IMR-90 (cell line): Measurements from ENCODE around the gene GRIA4. TPM values are rescaled to one million over a fixed set of nuclear protein-coding genes. Genes with fewer than 3 reads are reported as not detected.

Experiments used
- ATAC-seq: fragments of 200-7000 bp; cut with Tn5 transposase; 2 replicates; pipeline ENCODE4 v1.9.1; 2020; ENCODE audit warnings: low read depth, mild to moderate bottlenecking, moderate library complexity
- BruUV-seq: library from RNA; stranded (reverse); fragments of 400-500 nt; replicated peaks from 2 replicates; lab custom pipeline; 2021; lab: Mats Ljungman, UMichigan
- CTCF ChIA-PET: fragments of 300-600 bp; formaldehyde crosslinking; extraction: SDS; loops from one replicate; lab custom pipeline; 2021; ENCODE audit warnings: antibody characterized with exemption; lab: Yijun Ruan, JAX
- POLR2A ChIA-PET: fragments of 300-600 bp; sonication (Branson Sonifier 250); formaldehyde crosslinking; loops from one replicate; lab custom pipeline; 2022; ENCODE audit warnings: antibody characterized with exemption; ENCODE audit not compliant: unreplicated experiment; lab: Charles Lee
- DNase-seq: peaks from one replicate; pipeline ENCODE4 v3.0.0; 2013
- H2AFZ ChIP-seq: replicated peaks from 2 replicates; pipeline ENCODE3; 2013; ENCODE audit warnings: low read length, mild to moderate bottlenecking; ENCODE audit not compliant: poor library complexity
- H2AK5ac ChIP-seq: 2 replicates; pipeline ENCODE4 v1.6.1; 2013; ENCODE audit warnings: low read depth, low read length, inconsistent platforms
- H2AK9ac ChIP-seq: replicated peaks from 2 replicates; pipeline ENCODE3; 2013; ENCODE audit warnings: mild to moderate bottlenecking, low read depth, low read length, moderate library complexity; ENCODE audit not compliant: poor library complexity
- H2BK120ac ChIP-seq: 2 replicates; pipeline ENCODE4 v1.6.1; 2013; ENCODE audit warnings: low read depth, low read length, inconsistent platforms
- H2BK15ac ChIP-seq: 3 replicates; pipeline ENCODE4 v1.6.1; 2013; ENCODE audit warnings: low read depth, low read length, inconsistent platforms
- H2BK20ac ChIP-seq: 2 replicates; pipeline ENCODE4 v1.6.1; 2013; ENCODE audit warnings: low read depth, mild to moderate bottlenecking, inconsistent platforms, low read length, moderate library complexity
- H2BK5ac ChIP-seq: 2 replicates; pipeline ENCODE4 v1.6.1; 2013; ENCODE audit warnings: mild to moderate bottlenecking, low read depth, low read length, inconsistent platforms; ENCODE audit not compliant: poor library complexity, severe bottlenecking
- H3K14ac ChIP-seq: replicated peaks from 2 replicates; pipeline ENCODE4 v1.6.1; 2013; ENCODE audit warnings: low read depth, low read length, inconsistent platforms
- H3K18ac ChIP-seq: 2 replicates; pipeline ENCODE4 v1.6.1; 2013; ENCODE audit warnings: low read depth, low read length, control low read depth
- H3K23ac ChIP-seq: 2 replicates; pipeline ENCODE4 v1.6.1; 2013; ENCODE audit warnings: low read depth, low read length, inconsistent platforms
- H3K27ac ChIP-seq: 2 replicates; pipeline ENCODE4 v1.5.1; 2013; ENCODE audit warnings: mild to moderate bottlenecking, control low read depth, low read length; ENCODE audit not compliant: insufficient read depth
- H3K27me3 ChIP-seq: 2 replicates; pipeline ENCODE4 v1.6.1; 2013; ENCODE audit warnings: low read length; ENCODE audit not compliant: control insufficient read depth, insufficient read depth
- H3K36me3 ChIP-seq: 2 replicates; pipeline ENCODE4 v1.6.1; 2013; ENCODE audit warnings: low read length, mixed read lengths; ENCODE audit not compliant: control insufficient read depth, insufficient read depth
- H3K4ac ChIP-seq: 2 replicates; pipeline ENCODE4 v1.6.1; 2013; ENCODE audit warnings: low read depth, low read length, inconsistent platforms
- H3K4me1 ChIP-seq: 2 replicates; pipeline ENCODE4 v1.6.1; 2013; ENCODE audit warnings: low read length, mixed read lengths; ENCODE audit not compliant: control insufficient read depth, insufficient read depth
- H3K4me2 ChIP-seq: 2 replicates; pipeline ENCODE4 v1.6.1; 2013; ENCODE audit warnings: low read depth, mild to moderate bottlenecking, control low read depth, low read length, moderate library complexity
- H3K4me3 ChIP-seq: 2 replicates; pipeline ENCODE4 v1.5.1; 2013; ENCODE audit warnings: low read depth, mild to moderate bottlenecking, control low read depth, low read length, moderate library complexity; ENCODE audit not compliant: insufficient read depth
- H3K56ac ChIP-seq: 2 replicates; pipeline ENCODE4 v1.6.1; 2013; ENCODE audit warnings: low read length, inconsistent platforms; ENCODE audit not compliant: insufficient read depth; ENCODE audit errors: extremely low read depth
- H3K79me1 ChIP-seq, 2 experiments: 2 replicates each; pipeline ENCODE4 v1.6.1; 2013; ENCODE audit warnings: low read length in 2 of 2, inconsistent platforms in 1 of 2, low read depth in 1 of 2
- H3K9ac ChIP-seq: 2 replicates; pipeline ENCODE4 v1.6.1; 2013; ENCODE audit warnings: low read depth, low read length, control low read depth
- H3K9me1 ChIP-seq: 2 replicates; pipeline ENCODE4 v1.6.1; 2013; ENCODE audit warnings: low read length, inconsistent platforms; ENCODE audit not compliant: insufficient read depth
- H3K9me3 ChIP-seq: 2 replicates; pipeline ENCODE4 v1.6.1; 2013; ENCODE audit warnings: low read length; ENCODE audit not compliant: control insufficient read depth, insufficient read depth
- H4K20me1 ChIP-seq: 2 replicates; pipeline ENCODE4 v1.6.1; 2013; ENCODE audit warnings: low read length, inconsistent platforms; ENCODE audit not compliant: insufficient read depth
- H4K5ac ChIP-seq: 2 replicates; pipeline ENCODE4 v1.6.1; 2013; ENCODE audit warnings: mild to moderate bottlenecking, low read depth, low read length, control low read depth
- H4K8ac ChIP-seq, 2 experiments: 2 replicates each; pipeline ENCODE4 v1.6.1; 2013; ENCODE audit warnings: low read depth in 2 of 2, low read length in 2 of 2, control low read depth in 1 of 2, inconsistent platforms in 1 of 2
- H4K91ac ChIP-seq: 2 replicates; pipeline ENCODE4 v1.6.1; 2013; ENCODE audit warnings: low read depth, low read length, inconsistent platforms; ENCODE audit not compliant: insufficient read depth
- ELK1 ChIP-seq: fragments of 150-350 bp; IDR thresholded peaks from 2 replicates; pipeline ENCODE4 v1.6.1; 2016; ENCODE audit warnings: low read depth, mild to moderate bottlenecking, low read length, moderate library complexity, borderline replicate concordance
- MAFK ChIP-seq: IDR thresholded peaks from 2 replicates; pipeline ENCODE4 v1.6.1; 2012; ENCODE audit warnings: low read depth, low read length, improper control_type of control experiment
- MXI1 ChIP-seq: IDR thresholded peaks from 2 replicates; pipeline ENCODE4 v1.6.1; 2012; ENCODE audit warnings: low read depth, mild to moderate bottlenecking, low read length, moderate library complexity, borderline replicate concordance
- NFE2L2 ChIP-seq: fragments of 150-350 bp; IDR thresholded peaks from 2 replicates; pipeline ENCODE4 v1.6.1; 2016; ENCODE audit warnings: low read depth, mild to moderate bottlenecking, low read length
- POLR2A ChIP-seq: IDR thresholded peaks from 2 replicates; pipeline ENCODE4 v1.6.1; 2012; ENCODE audit warnings: mild to moderate bottlenecking, low read depth, low read length
- RAD21 ChIP-seq: IDR thresholded peaks from 2 replicates; pipeline ENCODE4 v1.6.1; 2012; ENCODE audit warnings: low read length, improper control_type of control experiment
- RCOR1 ChIP-seq: IDR thresholded peaks from 2 replicates; pipeline ENCODE4 v1.6.1; 2012; ENCODE audit warnings: mild to moderate bottlenecking, low read length, improper control_type of control experiment; ENCODE audit not compliant: insufficient replicate concordance
- WGBS, 2 experiments: methylation state at CpG; one replicate each; pipeline versions ENCODE4 v1.1.5 to v1.1.7; 2013; ENCODE audit warnings: missing lambda C conversion rate in 2 of 2; ENCODE audit not compliant: insufficient read length in 1 of 2; ENCODE audit errors: extremely low coverage in 2 of 2; 5-methylcytosine and 5-hydroxymethylcytosine counted together
- dilution Hi-C: fragments of 300-500 bp; cut with HindIII; formaldehyde crosslinking; loops from one replicate; pipeline ENCODE4 v1.14.3; 2018; ENCODE audit warnings: low sequenced_read_pairs; ENCODE audit not compliant: unreplicated experiment
- in situ Hi-C: fragments of 300-500 bp; cut with MboI; formaldehyde crosslinking; loops from 3 replicates; pipeline ENCODE4 v1.14.3; 2019; ENCODE audit warnings: low sequenced_read_pairs, inconsistent platforms, mixed read lengths
- intact Hi-C: fragments of 100-400 bp; cut with micrococcal nuclease; formaldehyde crosslinking; loops from 2 replicates; pipeline ENCODE4 v1.10.0; 2022
- polyA plus RNA-seq, 3 experiments: library from polyadenylated mRNA; depleted of rRNA; stranded (reverse); fragments of >200 nt; gene quantifications; 2 replicates each; pipeline ENCODE4 v1.2.3, GENCODE V29; 2012; ENCODE audit warnings: low replicate concordance in 1 of 3
- total RNA-seq: library from RNA; depleted of rRNA; stranded (reverse); fragments of >200 nt; gene quantifications from 2 replicates; pipeline ENCODE4 v1.2.3, GENCODE V29; 2012

The GRIA4 gene
- total and polyA plus RNA-seq, 2 of the 4 experiments (the other 2 are of a cell fraction) = 0.36 to 1.0 TPM

GRCh38 chr11:105790840-105791239 is 181.0 kb downstream of the GRIA4 start:
- H2AFZ ChIP-seq = no peak overlapping the region
- H3K18ac ChIP-seq = no peak overlapping the region
- H3K27me3 ChIP-seq = no peaks in the 10 kb centered on the region
- no peaks in the 10 kb centered on the region for H3K9me3 ChIP-seq
- H4K91ac ChIP-seq = no peak overlapping the region
- TF ChIP-seq MXI1 (no peak), RCOR1 (no peak), RAD21 (no peak), POLR2A (no peak), ELK1 (no peak), MAFK (no peak), NFE2L2 (no peak)
- no peak overlapping the region for H3K9ac ChIP-seq
- intact Hi-C loops = no loop called here
- H3K4me3 ChIP-seq = no peak overlapping the region
- H3K36me3 ChIP-seq = no peaks in the 10 kb centered on the region
- no peak overlapping the region for H4K8ac ChIP-seq
- no TSS peak for BruUV-seq
- no peak overlapping the region for H3K56ac ChIP-seq
- ATAC-seq (no peak), DNase-seq (no peak)
- no peaks in the 10 kb centered on the region for H3K4me1 ChIP-seq
- H2AK9ac ChIP-seq = no peak overlapping the region
- no peak overlapping the region for H4K5ac ChIP-seq
- in situ Hi-C loops = no loop called here
- WGBS, 2 experiments = no CpG with 5 or more reads among the region's 3 CpGs
- no peak overlapping the region for H3K4ac ChIP-seq
- no peak overlapping the region for H3K4me2 ChIP-seq
- ChIA-PET CTCF (no interaction called here), POLR2A (no interaction called here)
- H2BK5ac ChIP-seq = no peak overlapping the region
- dilution Hi-C loops = no loop called here
- H3K23ac ChIP-seq = no peak overlapping the region
- H2BK15ac ChIP-seq = no peak overlapping the region
- H3K9me1 ChIP-seq = no peaks in the 10 kb centered on the region
- H2BK120ac ChIP-seq = no peak overlapping the region
- H2BK20ac ChIP-seq = no peak overlapping the region
- no peaks in the 10 kb centered on the region for H4K20me1 ChIP-seq
- H3K14ac ChIP-seq = no peak overlapping the region
- no peak overlapping the region for H3K27ac ChIP-seq
- H3K79me1 ChIP-seq = no peaks in the 10 kb centered on the region
- no peak overlapping the region for H2AK5ac ChIP-seq
